HepG2 (cell line): Measurements from ENCODE around the gene RILP. TPM values are rescaled to one million over a fixed set of nuclear protein-coding genes. Genes with fewer than 3 reads are reported as not detected.

ENCODE experiments used
- GMEB2 ChIP-seq: IDR thresholded peaks from 2 replicates; pipeline ENCODE4 v1.6.1; 2016; ENCODE audit warnings: missing biosample characterization, missing genetic modification reagents, low read depth
- HNRNPL ChIP-seq: fragments of 200-400 bp; formaldehyde crosslinking; IDR thresholded peaks from 2 replicates; pipeline ENCODE4 v1.6.1; 2017; ENCODE audit warnings: mild to moderate bottlenecking, low read depth, low read length
- KDM1A ChIP-seq: IDR thresholded peaks from 2 replicates; pipeline ENCODE4 v1.6.1; 2016; ENCODE audit warnings: missing compliant biosample characterization
- MATR3 ChIP-seq: sonication (generic); formaldehyde crosslinking; IDR thresholded peaks from 2 replicates; pipeline ENCODE4 v1.4.0; 2020; ENCODE audit warnings: missing genetic modification reagents
- NKX3-1 ChIP-seq: sonication (generic); formaldehyde crosslinking; IDR thresholded peaks from 2 replicates; pipeline ENCODE4 v1.5.0; 2020; ENCODE audit warnings: missing genetic modification reagents
- PBX2 ChIP-seq: IDR thresholded peaks from 2 replicates; pipeline ENCODE4 v1.6.1; 2016; ENCODE audit warnings: control low read depth
- ZNF33A ChIP-seq: sonication (generic); formaldehyde crosslinking; IDR thresholded peaks from 2 replicates; pipeline ENCODE4 v1.5.1; 2020; ENCODE audit warnings: missing genetic modification reagents, mild to moderate bottlenecking, moderate library complexity, borderline replicate concordance
- ZNF354B ChIP-seq: sonication (generic); formaldehyde crosslinking; IDR thresholded peaks from 2 replicates; pipeline ENCODE4 v1.8.0; 2022; ENCODE audit warnings: mild to moderate bottlenecking, missing genetic modification reagents
- ZNF609 ChIP-seq: sonication (generic); formaldehyde crosslinking; IDR thresholded peaks from 2 replicates; pipeline ENCODE4 v1.4.0; 2020; ENCODE audit warnings: mild to moderate bottlenecking, missing genetic modification reagents, borderline replicate concordance
- ZNF646 ChIP-seq: sonication (generic); formaldehyde crosslinking; IDR thresholded peaks from 2 replicates; pipeline ENCODE4 v1.9.0; 2021; ENCODE audit warnings: mild to moderate bottlenecking, missing genetic modification reagents
- ZNF709 ChIP-seq: sonication (generic); formaldehyde crosslinking; IDR thresholded peaks from 2 replicates; pipeline ENCODE4 v1.5.0; 2020; ENCODE audit warnings: mild to moderate bottlenecking, missing genetic modification reagents
- ZNF768 ChIP-seq: sonication (generic); formaldehyde crosslinking; IDR thresholded peaks from 2 replicates; pipeline ENCODE4 v1.4.0; 2020; ENCODE audit warnings: missing genetic modification reagents
- ZNF784 ChIP-seq: sonication (generic); formaldehyde crosslinking; IDR thresholded peaks from 2 replicates; pipeline ENCODE4 v1.5.1; 2020; ENCODE audit warnings: missing genetic modification reagents, mild to moderate bottlenecking, borderline replicate concordance
- polyA plus RNA-seq, 8 experiments: library from polyadenylated mRNA; depleted of rRNA in 3 of 8; stranded (reverse) in 7 of 8; unstranded in 1 of 8; fragments of >200 nt; fragmentation: Illumina TruSeq in 4 of 8; extraction: Trizol in 4 of 8; gene quantifications; 2 replicates each; pipeline versions ENCODE4 v1.2.1 to v1.2.3, GENCODE V29; 2011 to 2016; ENCODE audit warnings: low read depth in 4 of 8, missing spikeins in 1 of 8, mixed read lengths in 1 of 8; ENCODE audit not compliant: insufficient read depth in 1 of 8
- total RNA-seq, 5 experiments: library from RNA; depleted of rRNA; stranded (reverse); fragments of >200 nt; fragmentation: Illumina TruSeq; extraction: Trizol; gene quantifications; 2 replicates each; pipeline ENCODE4 v1.2.3, GENCODE V29; 2016; ENCODE audit warnings: low read depth in 1 of 5

The RILP gene
- total and polyA plus RNA-seq, 2 of the 13 experiments (the other 11 are each of a cell fraction or from before 2014, with no cell fraction given) = 6.6 to 8.1 TPM

- TF ChIP-seq PBX2 (CRISPR knock-in tag) (no peak), HNRNPL (no peak), GMEB2 (CRISPR knock-in tag) (no peak), MATR3 (CRISPR knock-in tag) (no peak), ZNF33A (CRISPR knock-in tag) (no peak), ZNF646 (CRISPR knock-in tag) (no peak), ZNF609 (peak; percentile 14; the same call in 1 of the 2 replicates), ZNF354B (CRISPR knock-in tag) (no peak), ZNF784 (CRISPR knock-in tag) (peak; percentile 60; the same call in 1 of the 2 replicates), NKX3-1 (no peak), ZNF709 (CRISPR knock-in tag) (no peak), ZNF768 (CRISPR knock-in tag) (no peak), KDM1A (CRISPR knock-in tag) (no peak)
Observed at GRCh38 chr17:1627982-1628855, 21.4 kb downstream of the RILP start, which contains the start of gene SLC43A2 (continued).
